GM12873 (cell line): Measurements from ENCODE around the gene EML1.

Source experiments
- CTCF ChIP-seq: IDR thresholded peaks from 2 replicates; pipeline ENCODE4 v1.5.1; 2012; ENCODE audit warnings: low read depth, mild to moderate bottlenecking, moderate library complexity, low read length, control low read depth; ENCODE audit not compliant: insufficient read depth; ENCODE audit errors: missing control alignments

Gene EML1

GRCh38 chr14:99753225-99754140 lies 39.7 kb upstream of the EML1 start:
- TF ChIP-seq CTCF: no peak

GRCh38 chr14:99754141-99755067 lies 38.8 kb upstream of the EML1 start:
- no peak for TF ChIP-seq CTCF

- no peak for TF ChIP-seq CTCF
Measured at GRCh38 chr14:99755068-99755405, 38.2 kb upstream of the EML1 start.

DNA sequence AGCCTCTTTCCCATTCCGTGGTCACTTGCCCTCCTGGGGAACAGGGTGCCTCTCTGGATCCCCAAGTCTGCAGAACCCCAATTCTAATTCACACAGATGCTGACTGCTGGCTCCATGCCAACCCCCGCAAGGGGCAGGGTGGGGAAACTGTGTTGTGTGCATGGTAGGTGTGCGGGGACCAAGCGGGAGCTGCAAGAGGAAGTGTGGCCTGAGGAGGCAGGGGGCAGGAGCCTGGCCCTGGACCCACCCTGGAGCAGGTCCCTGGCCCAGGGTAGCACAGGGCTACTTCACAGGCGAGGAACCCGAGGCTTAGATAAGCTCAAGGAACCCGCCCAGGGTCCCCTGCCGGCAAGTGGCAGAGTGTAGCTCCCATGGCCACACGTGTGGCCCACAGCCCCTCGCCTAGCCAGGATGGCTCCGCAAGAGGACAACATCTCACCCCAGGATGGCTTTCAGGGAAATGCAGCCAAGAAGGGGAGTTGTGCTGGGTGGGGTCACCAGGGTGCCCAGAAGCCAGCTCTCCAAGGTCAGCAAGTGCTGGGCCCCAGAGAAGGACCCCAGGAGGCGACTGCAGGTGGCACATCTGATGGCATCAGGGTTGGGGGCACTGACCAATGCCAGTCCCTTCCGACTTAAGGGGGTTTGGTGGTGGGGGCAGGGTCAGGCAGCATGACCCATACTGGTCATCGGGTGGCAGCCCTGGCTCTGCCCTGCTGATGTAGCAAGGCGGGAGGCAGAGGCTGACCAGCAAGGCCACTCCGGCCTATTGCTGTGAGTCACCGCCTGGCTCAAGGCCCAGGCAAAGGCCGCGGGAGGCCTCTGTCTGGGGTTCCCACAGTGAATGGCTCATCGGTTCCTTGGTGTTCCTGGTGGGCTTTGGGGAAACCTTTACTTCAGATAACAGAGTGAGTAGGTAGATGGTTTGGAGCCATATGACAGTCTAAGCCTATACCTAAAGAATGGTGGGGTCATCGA lies 37.3 kb upstream of the EML1 start:
- TF ChIP-seq CTCF: no peak

GRCh38 chr14:99756796-99757195 lies 36.4 kb upstream of the EML1 start:
- no peak for TF ChIP-seq CTCF

GRCh38 chr14:99757331-99758070 lies 35.7 kb upstream of the EML1 start:
- no peak for TF ChIP-seq CTCF
